Activated naive CD4-positive, alpha-beta T cell treated with anti-CD3 and anti-CD28 coated beads, Interleukin-2, amount 50 U/mL, for 16 hours (primary cell): Measurements from ENCODE around the gene RING1.
A peak's percentile ranks its signal among the peaks of the same experiment; 100 is the strongest.
"Not testable (repeated sequence)": the region's sequence is repeated elsewhere in the genome, so short reads cannot be mapped to it uniquely, and the experiment has no call there.

Experiments used
- DNase-seq: peaks from one replicate; pipeline ENCODE4 v3.0.0-alpha.2; 2020

RING1 gene

DNA sequence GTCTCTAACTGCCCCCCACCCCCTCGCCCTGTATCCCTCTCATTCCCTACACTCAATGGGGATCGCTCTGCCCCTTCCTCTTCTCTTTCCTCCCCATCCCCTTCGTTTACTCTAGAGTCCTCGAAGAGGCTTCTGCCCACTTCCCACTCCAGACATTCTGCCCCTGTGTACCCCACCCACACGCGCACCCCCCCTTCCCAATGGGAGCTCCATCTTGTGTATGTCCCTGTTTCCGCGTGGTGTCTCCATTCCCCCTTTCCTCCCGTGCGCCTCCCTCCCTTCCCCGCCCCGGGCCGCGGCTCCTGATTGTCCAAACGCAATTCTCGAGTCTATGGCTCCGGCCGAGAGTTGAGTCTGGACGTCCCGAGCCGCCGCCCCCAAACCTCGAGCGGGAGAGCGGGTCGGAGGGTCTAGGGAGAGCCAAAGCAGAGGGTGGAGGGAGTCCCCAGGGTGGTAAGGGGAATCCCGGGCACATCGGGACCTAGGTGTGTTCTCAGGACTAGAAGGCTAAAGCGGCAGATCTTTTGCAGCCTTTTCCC is 679 bp upstream of the RING1 start:
- DNase-seq, result no peak

- DNase-seq, result no peak
Observed at GRCh38 chr6:33209856-33210255, 1.6 kb downstream of the RING1 start.

DNA sequence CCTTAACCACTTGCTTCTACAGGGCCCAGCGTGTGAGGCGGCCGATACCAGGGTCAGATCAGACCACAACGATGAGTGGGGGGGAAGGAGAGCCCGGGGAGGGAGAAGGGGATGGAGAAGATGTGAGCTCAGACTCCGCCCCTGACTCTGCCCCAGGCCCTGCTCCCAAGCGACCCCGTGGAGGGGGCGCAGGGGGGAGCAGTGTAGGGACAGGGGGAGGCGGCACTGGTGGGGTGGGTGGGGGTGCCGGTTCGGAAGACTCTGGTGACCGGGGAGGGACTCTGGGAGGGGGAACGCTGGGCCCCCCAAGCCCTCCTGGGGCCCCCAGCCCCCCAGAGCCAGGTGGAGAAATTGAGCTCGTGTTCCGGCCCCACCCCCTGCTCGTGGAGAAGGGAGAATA is 2.8 kb downstream of the RING1 start:
- DNase-seq, result no peak

DNA sequence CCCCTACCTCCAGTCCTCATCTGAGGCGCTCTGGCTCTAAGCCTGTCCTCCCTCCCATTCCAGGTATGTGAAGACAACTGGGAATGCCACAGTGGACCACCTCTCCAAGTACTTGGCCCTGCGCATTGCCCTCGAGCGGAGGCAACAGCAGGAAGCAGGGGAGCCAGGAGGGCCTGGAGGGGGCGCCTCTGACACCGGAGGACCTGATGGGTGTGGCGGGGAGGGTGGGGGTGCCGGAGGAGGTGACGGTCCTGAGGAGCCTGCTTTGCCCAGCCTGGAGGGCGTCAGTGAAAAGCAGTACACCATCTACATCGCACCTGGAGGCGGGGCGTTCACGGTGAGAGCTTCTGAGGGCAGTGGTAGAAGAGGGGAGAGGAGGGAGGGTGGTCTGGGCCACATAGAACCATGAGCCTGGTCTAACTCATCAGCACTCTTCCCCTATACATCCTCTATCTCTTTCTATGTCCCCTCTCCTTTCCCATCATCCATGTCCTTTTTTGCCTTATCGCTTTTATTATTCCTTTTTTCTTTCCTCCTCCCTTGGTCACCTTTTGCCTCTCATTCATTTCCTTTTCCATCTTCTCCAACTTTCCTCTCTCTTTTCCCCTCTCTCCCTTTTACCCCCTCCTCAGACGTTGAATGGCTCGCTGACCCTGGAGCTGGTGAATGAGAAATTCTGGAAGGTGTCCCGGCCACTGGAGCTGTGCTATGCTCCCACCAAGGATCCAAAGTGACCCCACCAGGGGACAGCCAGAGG is 3.5 kb downstream of the RING1 start:
- DNase-seq, result no peak

- no peak for DNase-seq
Observed at GRCh38 chr6:33212857-33213165, 4.5 kb downstream of the RING1 start.

DNA sequence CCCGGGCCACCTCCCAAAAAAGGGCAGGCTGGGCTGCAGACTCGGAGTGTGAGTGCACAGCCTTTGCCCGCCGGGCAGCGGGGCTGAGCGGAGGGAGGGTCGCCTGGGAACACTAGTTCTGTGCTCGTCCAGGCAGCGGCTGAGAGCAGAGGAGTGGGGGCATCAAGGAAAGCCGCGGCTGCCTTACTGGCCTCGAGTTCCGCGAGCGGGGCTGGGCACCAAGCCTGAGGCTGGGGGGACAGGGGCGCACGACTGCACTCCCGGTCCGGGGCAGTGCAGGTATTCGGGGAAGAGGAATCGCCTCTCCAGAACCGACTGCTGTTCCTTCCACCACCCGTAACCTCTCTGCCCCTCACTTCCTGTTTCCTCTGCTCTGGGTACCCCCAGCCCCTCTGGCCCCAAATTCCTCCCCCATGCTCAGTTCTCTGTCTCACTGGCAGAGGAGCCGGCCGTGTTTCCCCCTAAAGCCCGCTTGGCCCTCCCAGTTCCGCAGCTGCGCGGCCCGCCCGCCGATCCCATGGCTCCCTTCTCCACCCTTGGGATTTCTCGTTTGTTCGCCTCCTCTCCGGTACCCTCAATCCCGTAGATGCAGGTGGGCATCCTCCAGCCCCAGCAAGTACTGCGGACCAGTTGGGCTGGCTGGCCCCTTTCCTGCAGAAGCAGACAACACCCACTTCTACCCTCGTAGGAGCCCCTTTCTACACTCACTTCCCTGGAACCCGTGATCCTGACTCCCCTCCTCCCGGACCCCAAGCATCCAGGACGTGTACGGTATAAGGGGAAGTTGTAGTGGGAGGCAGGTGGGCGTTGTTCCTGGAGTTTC is 5.1 kb downstream of the RING1 start:
- no peak for DNase-seq

DNA sequence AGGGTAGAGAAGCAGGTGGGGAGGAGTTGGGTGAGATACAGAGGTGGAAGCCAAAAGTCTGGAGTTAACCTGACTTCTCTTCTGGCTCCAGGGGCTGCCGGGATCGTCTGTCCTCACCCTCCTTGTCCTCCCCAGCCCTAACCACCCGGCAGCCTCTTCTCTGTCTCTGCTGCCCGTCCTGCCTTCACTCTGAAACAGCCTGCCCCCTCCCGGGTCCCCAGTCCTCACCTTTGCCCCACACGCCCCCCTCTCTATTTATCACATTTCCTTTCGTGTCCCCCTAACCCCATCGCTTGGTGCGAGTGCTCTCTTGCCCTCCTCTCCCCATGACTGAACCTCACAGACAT is 5.7 kb downstream of the RING1 start:
- no peak for DNase-seq

DNA sequence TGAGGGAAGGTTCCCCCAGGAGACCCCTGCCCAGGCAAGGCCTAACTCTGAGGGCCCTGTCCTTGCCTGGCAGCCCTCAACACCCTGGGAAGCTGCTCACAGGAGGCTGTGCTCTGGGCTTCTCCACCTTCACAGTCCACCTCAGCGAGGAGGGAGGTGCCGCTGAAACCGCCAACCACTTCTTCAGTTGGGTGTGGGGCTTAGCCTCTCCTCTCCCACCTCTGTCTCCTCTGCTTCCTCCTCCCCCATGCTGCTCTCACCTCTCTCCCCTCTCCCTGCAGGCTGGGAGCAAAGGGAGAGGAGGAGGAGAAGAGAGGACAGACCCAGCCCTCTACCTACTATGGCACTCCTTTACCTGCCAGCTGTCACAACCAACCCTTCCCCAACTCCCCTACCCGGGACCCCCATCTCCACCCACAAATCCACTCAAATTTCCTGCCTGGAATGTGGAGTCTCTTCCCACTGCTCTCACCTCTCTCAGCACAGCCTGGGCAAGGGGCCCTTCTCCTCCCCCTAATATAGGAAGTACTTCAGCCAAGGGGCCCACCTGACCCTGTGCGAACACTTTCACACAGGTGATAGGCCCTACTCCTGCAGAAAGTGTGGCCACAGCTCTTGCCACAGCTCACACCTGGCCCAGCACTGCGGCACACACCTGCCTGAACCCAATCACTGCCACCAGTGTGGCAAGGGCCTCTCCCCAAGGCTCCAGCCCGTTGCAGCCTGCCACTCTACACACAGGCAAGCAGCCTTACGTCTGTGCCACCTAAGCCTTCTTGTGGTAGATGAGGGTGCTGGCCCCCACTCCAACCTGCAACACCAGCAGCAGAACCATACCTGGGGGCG is 7.2 kb downstream of the RING1 start:
- no peak for DNase-seq

GRCh38 chr6:33216117-33216649 is 7.9 kb downstream of the RING1 start:
- DNase-seq, result no peak

DNA sequence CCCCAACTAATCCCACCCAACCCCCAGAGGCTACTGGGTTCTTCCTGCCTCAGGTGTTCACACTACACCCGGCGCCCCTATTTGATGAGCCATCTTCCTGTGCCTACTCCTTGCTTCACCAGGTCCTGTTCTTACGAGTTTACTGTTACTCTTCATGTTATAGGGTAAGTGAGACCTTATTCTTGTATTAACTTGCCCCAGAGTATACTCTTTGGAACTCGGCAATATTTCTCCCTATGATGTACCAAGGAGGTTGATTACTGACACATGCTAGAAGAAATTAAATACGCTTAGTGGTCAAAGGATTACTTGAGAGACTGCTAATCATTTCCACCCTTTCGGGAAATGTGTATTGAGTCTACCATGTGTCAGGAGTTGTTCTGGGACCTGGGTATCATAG is 8.9 kb downstream of the RING1 start:
- DNase-seq, result no peak

DNA sequence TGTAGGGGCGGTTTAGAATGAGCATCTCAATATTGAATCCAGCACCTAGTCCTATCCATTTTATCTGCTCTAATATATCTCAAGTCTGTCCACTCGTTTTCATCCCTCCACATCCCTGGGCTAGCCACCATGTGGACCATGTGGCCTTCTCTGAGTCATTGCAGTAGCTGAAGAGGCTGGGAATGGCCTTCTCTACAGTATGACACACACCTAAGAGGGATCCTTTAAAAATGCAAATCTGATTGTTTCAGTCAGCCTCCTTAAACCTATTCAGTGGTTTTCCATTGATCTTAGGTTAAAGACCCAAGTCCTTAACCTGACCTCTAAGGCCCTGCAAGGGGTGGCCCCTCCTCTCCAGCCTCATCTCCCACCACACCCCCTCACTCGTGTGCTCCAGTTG is 9.4 kb downstream of the RING1 start:
- DNase-seq, result no peak

DNA sequence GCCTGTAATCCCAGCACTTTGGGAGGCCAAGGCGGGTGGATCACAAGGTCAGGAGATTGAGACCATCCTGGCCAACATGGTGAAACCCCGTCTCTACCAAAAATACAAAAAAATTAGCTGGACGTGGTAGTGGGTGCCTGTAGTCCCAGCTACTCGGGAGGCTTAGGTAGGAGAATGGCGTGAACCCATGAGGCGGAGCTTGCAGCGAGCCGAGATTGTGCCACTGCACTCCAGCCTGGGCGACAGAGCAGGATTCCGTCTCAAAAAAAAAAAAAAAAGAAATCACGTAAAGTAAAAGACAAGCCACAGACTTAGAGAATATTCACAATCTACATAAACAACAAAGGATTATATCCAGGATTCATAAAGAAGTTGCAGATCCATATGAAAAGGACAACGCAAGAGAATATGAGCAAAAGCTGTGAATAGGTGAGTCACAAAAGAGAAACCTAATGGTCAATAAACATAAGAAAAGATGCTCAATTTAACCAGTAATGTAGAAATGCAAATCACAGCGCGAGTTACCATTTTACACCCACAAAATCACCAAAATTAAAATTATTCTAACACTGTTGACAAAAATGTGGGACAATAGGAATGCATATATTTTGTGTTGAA is 18.3 kb downstream of the RING1 start:
- DNase-seq, result not testable (repeated sequence)

DNA sequence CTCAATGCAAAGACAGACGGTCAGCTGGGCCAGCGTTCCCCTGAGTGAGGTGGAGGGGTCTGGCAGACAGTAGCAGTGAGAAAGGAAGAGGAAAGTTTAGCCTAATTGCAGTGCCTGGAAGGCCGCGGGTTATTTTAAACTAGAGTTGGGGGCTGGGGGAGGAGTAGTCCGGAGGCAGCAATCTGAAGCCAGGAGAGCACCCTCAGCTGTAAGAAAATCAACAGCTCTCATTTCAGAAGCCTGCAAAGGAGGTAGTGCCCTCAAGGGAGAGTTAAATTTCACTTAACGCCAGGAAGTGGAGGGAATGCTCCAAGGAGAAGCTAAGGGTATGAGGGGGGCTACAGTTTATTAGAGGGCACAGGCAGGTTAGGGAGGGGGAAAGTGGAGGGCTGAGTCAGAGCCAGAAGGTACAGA is 26.9 kb downstream of the RING1 start:
- no peak for DNase-seq

DNA sequence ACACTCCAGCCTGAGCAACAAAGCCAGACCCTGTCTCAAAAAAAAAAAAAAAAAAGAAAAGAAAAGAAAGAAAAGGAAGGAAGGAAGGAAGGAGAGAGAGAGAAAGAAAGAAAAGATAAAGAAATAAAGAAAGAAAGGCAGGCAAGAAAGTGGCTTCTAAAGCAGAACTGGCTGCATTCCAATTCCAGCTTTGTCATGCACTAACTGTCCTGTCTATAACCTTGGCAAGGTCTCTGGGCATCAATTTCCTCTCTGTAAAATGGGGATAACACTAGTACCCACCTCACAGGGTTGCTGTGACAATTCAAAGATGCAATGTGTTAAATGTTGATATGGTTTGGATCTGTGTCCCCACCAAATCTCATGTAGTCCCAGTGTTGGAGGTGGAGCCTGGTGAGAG is 28.0 kb downstream of the RING1 start:
- no peak for DNase-seq

DNA sequence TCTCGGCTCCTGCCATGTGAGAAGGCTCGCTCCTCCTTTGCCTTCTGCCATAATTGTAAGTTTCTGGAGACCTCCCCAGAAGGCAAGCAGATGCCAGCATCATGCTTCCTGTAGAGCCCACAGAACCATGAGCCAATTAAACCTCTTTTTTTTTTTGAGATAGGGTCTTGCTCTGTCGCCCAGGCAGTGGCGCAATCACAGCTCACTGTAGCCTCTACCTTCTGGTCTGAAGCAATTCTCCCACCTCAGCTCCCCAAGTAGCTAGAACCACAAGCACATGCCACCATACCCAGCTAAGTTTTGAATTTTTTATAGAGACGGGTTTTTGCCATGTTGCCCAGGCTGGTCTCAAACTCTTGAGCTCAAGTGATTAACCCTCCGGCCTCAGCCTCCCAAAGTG is 28.6 kb downstream of the RING1 start:
- DNase-seq, result no peak

- no peak for DNase-seq
Observed at GRCh38 chr6:33237741-33238140, 29.4 kb downstream of the RING1 start.

- DNase-seq, result no peak
Observed at GRCh38 chr6:33241968-33242367, 33.7 kb downstream of the RING1 start.

- DNase-seq, result no peak
Observed at GRCh38 chr6:33243476-33243875, 35.2 kb downstream of the RING1 start.

- peak; percentile 92 for DNase-seq
Observed at GRCh38 chr6:33247977-33248642, 39.8 kb downstream of the RING1 start.

DNA sequence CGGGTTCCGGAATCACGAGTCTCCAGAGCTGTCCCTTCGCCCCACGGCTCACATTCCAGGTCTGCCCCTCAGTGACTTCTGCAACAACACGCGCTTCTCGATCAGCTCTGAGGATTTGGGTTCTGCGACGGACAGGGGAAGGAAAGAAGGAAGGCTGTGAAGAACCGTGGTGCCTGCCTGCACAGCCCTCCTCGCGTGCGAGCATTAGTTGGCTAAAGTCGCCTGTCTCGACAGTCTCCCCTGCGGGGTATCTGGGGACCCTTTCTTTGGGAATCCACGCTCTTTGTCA is 40.3 kb downstream of the RING1 start:
- DNase-seq, result no peak

GRCh38 chr6:33248932-33249731 is 40.8 kb downstream of the RING1 start:
- peak; percentile 93 for DNase-seq
